Measurements from ENCODE around the gene GRIK2.

The GRIK2 gene

DNA sequence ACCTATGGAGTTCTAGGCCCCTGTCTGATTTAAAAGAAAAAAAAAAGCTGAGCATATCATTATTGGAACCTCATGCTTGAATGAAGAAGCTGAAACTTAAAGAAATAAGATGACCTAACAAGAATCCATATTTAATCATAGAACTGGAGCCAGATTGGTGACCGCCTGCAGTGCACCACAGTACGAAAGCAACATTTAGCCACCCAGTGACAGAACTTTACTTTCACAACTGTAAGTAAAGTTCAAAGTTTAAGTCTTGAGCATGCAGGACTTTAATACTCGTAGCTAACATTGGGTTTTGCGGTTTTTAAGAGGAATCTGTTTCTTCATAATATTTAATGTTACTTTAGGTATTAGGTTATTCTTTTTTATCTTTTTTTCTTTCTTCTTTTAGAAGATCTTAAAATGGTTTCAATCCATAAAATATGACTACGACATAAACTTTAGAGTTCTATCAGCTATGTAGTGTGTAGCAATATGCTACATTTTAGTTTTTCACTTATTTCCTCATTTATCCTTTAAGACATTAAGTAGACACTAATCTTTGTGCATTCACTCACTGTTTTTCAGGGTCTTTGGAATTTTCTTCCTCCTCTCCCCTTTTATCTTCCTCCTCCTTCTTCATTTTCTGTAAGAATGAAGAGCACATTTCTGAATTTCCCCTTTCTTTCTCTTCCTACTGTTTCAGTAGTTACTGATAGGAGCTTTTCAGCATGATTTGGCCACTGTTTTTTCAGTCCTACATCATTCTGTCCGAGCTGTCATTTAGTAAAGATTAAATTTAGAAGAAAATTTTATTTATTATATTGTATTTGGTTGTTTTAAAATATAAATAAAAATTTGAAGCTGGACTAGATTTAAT lies 514.1 kb downstream of the GRIK2 start:
- DNase-seq: no peak

DNA sequence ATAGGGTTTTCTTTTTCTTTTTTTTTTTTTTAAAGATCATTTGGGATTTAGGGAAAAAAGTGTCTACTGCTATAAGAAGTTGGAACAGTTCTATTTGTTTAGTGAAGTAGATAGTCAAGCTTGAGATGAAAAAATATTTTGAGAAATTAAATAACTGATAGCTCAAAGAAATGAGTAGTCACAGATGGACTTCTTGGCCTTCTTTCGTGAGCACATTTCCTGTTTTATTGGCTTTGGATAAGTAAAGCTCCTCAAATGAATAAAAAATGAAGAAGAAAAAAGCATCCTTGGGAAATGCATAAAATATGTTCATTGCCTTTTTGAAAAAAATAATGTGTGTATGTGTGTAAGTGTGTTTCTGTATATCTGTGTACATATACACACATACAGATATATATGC lies 515.9 kb downstream of the GRIK2 start:
- no peak for DNase-seq

DNA sequence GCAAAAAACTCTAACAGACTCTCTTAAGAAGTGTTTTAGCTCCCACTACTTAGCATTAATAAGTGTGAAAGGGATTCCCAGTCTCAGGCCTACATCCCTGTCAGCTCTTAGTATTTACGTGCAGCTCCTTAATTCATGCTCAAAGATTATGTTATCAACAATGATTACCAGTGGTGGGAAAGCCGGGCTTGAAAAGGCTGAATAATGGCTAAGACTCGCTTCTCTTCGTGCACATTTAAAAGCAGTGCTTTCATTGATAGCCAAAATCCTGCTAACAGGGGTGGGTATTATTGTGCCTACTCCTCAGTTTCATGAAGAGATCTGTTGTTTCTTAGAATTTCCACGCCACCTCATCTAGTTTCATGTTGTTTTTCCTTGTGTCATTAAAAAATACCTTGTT lies 518.8 kb downstream of the GRIK2 start:
- DNase-seq: no peak

DNA sequence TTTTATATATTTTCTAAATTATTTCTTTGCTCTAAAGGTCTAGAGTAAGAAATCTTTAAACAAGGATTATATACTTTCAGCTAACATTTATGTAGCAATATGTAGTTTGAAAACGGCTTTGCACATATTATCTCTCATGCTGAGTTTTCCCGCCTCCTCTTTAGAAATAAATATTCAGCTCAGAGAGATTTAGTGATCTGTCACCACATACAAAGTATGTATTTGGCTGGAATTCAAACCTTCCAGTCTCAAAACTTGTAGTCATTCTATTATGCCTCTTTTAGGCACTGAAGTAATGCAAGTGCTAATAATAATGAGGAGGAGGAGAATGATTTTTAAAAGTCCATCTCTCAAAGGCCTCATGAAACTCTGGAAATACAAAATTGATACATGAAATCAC lies 525.0 kb downstream of the GRIK2 start:
- peak; percentile 50 for DNase-seq

DNA sequence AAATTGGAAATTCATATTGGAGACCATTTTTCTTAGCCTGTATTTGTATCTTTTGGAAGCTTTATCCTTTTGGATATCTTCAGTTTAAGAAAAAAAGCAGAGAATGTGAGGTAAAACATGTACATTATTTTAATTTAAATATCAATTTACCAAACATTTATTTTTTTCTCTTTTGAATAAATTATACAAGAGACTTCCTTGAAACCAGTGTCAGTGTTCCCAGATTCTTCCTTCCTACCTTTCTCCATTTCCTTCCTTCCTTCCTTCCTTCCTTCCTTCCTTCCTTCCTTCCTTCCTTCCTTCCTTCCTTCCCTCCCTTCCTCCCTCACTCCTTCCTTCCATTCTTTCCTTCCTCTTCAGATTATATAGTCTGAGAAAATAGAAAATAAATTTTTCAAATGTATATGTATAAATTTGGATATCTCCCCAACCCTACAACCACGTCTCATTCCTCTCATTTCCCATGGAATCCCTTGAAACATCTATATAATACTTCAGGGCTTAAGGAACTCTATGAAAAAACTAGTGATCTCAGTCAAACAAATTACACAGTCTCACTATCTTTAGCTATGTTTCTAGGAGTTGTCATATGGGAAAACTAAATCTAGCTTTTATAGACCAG lies 528.4 kb downstream of the GRIK2 start:
- DNase-seq: no peak

DNA sequence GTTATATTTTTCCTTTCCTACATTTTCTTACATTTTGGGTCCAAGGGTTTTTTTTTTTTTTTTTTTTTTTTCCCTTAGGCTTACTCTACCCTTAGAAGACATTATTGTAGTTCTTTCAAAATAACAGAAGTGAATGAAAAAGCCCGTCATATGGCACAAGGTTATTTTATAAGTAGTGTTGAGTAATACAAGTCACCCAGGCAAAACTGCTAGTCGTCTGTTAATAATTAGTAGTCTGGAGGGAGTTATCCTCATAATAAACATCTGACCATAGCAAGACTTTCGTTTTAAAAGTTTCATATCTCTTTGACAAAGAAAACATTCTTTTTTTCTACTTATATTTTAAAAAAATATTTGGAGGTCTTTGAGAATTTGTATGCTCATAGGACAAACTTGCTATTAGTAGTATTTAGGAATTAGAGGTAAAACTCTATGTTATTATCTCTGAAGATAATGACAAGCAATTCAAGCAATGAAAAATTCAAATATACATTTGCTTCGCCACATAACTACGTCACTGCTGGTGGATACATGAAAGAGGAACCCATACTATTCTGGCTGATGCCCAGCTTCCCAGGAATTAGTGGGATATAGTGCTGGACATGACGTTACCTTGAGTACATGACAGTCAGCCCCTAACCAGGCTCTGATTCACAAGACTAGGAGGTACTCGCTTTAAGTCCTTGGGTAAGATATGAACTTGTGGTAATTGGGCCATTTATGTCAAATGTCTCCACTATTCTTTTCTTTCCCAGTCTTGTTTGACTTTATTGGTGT lies 532.8 kb downstream of the GRIK2 start:
- DNase-seq: peak; percentile 4

DNA sequence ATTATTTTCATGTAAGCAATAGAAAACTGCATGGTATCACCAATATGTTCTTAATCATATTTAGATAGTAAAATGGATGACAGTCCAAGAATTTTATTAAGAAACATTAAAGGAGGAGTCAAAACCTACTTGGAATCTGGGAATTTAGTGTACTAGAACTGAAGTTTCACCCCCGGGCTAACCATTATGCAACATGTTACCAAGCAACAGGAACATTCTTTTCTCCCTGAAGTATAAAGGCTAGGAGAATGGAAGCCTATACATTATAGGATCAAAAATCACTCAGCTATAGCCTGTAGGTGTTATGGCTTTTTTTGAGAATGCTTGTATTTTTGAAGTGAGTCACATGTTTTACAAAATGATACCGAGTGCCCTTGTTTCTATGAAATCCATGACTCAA lies 538.3 kb downstream of the GRIK2 start:
- no peak for DNase-seq

DNA sequence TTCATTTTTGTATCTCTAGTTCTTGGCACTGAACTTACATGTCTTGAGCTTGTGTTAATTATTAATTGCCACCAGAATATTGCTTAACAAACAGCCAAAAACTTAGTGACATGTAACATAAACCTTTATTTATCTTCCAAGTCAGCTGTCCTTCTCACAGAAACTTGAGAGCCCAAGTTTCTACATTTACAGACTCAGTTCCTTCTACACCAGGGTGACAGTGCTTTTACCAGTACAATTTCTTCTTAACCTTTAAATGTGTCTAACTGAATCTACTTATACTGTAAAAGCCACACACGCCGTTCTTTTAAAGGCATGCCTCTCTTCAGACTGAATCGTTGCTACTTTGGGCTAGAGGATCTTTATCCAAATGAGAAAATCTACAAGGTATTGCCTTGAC lies 539.2 kb downstream of the GRIK2 start:
- no peak for DNase-seq

DNA sequence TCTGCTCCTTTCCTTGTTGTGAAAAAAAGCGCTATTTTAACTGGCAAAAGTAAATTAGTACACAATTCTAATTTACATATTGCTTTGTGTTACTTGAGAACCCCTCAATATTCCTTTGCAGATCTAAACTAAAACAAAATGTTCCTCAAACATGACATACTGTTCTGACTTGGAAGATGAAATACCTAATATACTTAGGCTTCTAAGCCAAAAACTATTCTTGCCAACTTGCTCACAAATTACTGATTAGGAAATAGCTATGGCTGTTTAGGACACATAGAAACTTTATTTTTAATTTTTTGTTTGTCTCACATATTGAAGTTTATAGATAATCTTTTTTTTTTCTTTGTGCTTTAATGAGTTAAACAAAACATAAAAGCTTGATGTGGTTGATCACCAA lies 542.2 kb downstream of the GRIK2 start:
- DNase-seq: no peak

DNA sequence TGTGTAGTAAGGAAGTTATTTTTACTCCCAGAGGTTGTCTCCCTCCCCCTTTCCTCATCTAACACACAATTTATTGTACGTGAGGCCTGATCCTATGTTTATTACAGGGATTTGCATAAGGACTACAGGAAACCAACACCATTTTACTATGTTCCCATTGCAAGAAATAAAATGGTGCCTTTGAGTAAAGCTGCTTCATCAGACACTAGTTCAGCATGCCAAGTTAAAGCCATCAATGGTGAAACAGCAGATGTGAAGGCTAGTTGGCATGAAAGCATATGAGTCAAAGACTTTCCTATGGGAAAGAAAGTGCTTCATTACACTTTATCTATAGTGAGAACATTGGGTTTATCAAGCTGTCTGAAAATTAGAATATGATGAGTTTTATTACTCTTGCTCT lies 543.0 kb downstream of the GRIK2 start:
- no peak for DNase-seq

DNA sequence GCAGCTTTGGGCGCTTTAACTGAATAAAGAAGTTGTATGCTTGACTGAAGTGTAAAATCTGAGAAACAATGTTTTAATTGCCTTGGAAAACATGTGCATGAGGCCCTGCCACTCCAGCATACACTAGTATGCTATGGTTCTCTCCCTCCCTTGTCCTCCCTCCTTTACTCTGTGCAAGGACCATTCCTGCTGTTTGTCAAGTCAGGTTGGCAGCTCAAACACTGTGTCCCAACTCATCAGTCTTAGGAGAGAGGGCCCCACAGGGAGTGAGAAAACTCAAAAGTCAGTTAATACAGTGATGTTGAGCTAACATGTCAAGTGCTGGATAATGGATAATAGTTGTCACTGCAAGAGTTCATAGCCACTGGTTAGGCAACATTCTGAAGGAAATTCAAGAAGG lies 543.6 kb downstream of the GRIK2 start:
- no peak for DNase-seq

DNA sequence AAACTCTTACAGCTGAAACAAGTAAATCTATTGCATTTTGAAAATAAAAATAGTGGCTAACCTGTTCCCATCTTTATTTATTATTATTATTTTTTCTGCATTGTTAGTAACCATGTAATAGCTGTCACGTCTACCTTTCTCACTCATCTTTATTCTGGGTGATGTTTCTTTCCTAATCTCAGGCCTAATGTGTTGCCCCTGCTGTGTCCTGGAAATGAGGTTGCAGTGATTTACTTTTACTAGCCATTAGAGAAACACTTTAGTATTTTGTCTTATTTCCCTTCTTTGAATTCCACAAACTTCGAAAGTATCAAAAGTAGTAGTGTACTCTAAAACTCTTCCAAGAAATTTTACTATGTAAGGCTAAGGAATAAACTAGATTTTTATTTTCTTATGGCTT lies 546.9 kb downstream of the GRIK2 start:
- DNase-seq: no peak

DNA sequence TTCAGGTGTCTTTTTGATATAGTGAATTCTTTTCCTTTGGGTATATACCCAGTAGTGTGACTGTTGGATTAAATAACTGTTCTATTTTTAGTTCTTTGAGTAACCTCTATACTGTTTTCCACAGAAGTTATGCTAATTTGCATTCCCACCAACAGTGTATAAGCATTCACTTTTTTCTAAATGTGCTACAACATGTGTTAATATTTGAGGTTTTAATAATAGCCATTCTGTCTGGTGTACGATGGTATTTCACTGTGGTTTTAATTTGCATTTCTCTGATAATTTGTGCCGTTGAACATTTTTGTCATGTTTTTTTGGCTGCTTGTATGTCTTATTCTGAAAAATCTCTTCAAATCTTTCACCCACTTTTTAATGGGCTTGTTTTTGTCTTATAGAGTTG lies 563.5 kb downstream of the GRIK2 start:
- peak; percentile 34 for DNase-seq

DNA sequence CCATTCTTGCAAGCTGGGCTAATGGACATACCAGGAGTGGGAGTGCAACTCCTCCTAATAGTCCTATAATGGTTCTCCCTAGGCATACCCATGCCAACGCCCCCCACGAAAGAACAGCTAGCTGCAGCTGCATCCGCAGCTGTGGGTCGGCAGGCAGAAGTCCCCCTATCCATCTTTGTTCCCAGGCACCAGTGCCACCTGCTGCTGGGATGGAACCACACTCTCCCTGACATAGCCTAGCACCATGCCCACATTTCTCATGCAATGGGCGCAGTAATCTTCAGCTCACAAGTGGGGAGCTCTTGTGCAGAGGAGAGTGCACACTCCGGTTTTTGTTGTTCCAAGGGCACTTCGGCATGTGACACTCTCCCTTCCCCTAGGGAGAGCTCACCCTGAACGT lies 567.8 kb downstream of the GRIK2 start:
- DNase-seq: no peak

DNA sequence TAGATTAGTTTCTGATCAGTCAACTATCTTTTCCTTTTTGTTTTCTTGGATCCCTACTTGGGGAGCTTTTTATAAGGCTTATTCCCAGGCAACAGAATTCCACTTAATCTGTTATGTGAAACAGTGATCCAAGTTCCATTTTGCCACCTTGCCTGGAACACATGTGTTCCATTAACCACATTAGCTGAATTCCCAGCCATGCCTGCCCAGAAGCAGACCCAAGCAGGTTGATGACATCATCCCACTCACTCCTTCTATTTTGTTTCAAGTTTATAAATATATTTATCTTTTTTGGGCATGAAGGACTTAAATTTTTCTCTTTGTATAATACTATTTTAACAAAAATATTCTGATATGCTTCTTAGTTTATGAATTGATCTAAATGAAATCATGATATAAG lies 587.4 kb downstream of the GRIK2 start:
- no peak for DNase-seq

DNA sequence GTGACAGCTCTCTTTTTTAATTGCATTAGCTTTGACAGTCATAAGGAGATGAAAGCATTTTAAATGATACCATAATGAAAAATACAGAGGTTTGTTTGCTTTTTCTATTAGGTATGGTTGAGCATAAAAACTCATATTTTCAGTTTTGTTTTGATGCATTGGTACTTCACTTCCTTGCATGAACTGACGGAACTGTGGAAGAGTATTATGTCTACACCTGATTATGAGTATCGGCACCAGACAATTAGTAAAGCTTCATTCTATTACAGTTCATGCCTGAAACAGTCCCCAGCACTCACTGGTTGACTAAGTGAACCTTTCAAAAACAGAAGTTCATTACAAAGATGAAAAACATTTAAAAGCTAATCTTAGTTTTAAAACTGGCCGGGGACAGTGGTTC lies 593.0 kb downstream of the GRIK2 start:
- DNase-seq: no peak

DNA sequence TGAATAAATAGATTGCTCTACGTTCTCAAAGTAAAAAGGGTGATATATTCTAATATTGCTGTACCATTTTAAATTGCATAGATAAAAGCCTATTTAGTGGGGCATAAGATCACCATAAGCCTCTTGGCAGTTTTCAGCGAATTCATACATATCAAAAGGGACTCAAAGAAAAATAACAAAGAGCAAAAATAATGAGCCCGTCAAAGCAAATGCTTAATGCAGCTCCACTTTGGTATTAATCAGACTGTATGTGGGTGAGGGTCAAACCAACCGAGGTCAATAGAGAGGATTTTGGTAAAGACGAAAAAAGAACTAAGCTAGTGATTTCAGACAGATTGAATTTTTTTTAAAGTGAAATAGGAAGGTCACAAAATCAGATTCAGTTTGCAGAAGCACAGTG lies 598.8 kb downstream of the GRIK2 start:
- no peak for DNase-seq

DNA sequence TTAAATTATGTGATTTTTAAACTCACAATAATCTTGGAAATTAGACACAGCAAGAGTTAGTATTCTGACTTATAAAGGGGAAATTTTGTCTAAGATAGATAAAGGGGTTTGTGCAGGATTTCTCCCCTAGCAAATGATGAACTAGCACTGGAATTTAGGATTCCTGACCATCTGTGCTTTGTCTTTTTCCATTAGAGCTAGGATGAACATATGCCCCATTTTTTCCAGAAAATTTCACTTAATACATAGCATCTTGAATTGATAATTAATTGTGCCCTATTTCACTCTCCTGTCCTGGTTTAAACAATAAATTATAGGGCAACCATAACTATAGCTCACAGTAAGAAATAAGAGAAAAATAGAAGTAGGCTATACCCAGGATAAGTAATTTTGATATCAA lies 601.0 kb downstream of the GRIK2 start:
- DNase-seq: no peak

DNA sequence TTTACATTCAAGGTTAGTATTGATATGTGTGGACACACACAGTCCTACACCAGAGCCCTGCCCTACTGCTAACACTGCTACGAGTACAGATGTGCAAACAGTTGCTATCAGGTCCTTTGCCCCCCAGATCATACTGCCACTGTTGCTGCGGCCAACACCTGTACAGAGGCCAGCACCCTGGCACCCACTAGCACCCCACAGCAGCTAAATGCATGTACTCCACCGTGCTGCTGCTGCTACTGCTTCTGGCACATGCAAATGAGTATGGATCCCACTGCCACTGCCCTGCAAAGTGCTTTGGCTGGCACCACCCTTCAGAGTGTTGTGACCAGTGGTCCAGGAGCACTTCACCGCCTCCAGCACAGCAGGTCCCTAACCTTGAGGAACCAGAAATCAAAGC lies 621.9 kb downstream of the GRIK2 start:
- DNase-seq: no peak

DNA sequence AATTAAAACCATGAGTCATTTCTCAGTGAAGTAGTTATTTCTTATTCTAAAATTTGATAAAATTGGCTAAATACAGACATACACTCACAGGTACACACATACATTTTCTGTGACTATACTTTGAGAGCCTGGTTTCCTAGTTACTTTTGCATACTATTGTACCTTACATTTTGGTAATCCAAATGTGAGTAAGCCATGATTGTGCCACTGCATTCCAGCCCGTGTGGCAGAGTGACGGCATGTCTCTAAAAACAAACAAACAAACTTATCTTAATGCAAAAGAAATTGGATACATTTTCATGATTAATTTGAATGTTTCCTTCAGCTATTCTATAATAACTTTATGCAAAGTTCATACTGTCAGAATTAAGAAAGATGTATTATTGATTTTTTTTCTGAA lies 628.8 kb downstream of the GRIK2 start:
- DNase-seq: no peak

DNA sequence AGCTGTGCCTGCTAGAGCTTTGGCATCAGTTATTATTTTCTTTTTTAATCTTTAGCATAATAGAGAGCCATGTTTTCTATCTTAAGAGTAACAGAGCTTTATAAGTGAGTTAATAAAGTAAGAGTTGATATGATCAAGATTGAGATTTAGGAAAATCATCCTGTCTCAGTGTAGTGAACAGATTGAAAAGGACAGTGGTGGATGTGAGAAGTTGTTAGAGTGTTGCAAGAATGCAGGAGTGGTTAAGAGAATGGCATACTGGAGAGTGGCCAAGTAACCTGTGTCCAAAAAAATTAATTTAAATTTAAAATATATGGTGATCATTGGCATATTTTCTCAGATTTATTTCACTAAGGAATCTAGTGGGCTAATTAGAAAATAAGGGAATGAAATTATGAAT lies 629.3 kb downstream of the GRIK2 start:
- no peak for DNase-seq

DNA sequence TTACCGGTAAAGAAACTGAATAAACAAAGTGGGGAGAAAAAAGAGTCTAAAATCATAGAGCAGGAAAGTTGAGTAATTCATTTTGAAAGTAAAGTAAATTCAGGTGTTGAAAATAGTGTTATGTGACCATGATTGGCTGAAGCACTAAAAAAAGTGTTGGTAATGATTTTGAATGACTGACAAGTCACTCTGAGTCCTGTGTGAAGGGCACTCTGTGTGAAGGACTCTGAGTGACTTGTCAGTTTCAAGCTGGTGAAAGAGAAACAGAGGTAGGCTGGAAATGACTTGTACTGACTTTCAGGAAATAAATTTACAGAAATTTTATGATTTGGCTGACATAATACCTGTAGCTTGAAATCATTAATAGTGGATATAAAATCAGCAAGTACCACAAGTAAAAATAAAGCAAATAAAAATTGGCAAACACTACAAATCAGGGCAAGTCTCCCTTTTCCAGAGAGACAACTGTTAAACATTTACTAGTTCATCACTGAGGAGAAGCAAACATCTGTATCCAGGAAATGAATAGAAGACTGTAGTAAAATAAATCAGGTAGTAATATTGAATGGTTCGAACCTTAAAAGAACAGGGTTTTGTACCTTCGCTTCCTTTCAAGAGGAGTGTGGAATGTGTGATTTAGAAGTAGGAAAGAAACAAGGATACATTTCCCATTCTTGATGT lies 630.6 kb downstream of the GRIK2 start:
- DNase-seq: no peak

DNA sequence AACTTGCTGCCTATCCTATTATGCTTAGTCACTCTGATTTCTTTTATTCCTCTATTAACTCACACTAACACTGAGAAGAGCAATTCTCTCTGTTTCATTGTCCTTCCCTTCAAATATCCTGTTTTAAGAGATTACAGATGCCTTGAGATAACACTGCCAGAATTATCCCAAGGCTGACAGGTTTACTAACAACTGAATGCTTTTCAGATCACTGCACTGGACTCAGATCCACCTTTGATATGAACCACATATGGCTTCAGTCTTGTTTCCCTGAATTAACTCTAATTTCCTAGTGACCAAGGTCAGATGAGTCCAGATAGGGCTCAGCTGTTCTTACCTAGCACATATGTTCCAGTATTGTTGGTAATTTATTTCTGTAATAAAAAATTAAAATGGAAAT lies 633.1 kb downstream of the GRIK2 start:
- DNase-seq: no peak

All from fibroblast of skin of back (primary cell).